Measurements from ENCODE around the gene MANBA.

The MANBA gene

GRCh38 chr4:102589743-102590142 is 171.0 kb downstream of the MANBA start:
- in situ Hi-C loops (cut with MboI; ENCODE audit: low sequenced_read_pairs, unreplicated experiment): no loop called here
- no peak for DNase-seq (ENCODE audit: low spot score)
- TF ChIP-seq, protein P1, sequence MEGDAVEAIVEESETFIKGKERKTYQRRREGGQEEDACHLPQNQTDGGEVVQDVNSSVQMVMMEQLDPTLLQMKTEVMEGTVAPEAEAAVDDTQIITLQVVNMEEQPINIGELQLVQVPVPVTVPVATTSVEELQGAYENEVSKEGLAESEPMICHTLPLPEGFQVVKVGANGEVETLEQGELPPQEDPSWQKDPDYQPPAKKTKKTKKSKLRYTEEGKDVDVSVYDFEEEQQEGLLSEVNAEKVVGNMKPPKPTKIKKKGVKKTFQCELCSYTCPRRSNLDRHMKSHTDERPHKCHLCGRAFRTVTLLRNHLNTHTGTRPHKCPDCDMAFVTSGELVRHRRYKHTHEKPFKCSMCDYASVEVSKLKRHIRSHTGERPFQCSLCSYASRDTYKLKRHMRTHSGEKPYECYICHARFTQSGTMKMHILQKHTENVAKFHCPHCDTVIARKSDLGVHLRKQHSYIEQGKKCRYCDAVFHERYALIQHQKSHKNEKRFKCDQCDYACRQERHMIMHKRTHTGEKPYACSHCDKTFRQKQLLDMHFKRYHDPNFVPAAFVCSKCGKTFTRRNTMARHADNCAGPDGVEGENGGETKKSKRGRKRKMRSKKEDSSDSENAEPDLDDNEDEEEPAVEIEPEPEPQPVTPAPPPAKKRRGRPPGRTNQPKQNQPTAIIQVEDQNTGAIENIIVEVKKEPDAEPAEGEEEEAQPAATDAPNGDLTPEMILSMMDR (IDR thresholded peaks at IDR 0.05; ENCODE audit: borderline replicate concordance, control extremely low read depth, extremely low read depth, insufficient read depth, missing control alignments): no peak

DNA sequence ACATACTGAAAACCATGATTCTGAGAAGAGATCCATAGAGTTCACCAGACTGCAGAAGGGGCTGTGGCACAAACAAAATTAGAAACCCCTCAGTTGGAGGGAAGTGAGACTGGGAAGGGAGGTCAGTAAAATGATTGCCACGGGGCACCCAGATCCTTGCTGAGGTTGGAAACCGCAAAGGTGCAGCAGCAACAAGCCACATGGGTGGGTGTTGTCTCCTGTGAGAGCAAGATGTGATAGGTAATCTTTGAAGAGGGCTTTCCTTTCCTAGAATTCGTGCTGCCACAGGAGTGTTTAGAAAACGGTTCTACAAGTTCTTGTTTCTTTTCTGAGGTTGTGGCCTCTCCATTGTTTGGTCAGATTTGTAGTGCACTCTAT is 174.1 kb downstream of the MANBA start:
- TF ChIP-seq, protein P1 (IDR thresholded peaks at IDR 0.05; ENCODE audit: borderline replicate concordance, control extremely low read depth, extremely low read depth, insufficient read depth, missing control alignments): no peak
- no peak for DNase-seq (ENCODE audit: low spot score)
- in situ Hi-C loops (cut with MboI; ENCODE audit: low sequenced_read_pairs, unreplicated experiment): no loop called here

DNA sequence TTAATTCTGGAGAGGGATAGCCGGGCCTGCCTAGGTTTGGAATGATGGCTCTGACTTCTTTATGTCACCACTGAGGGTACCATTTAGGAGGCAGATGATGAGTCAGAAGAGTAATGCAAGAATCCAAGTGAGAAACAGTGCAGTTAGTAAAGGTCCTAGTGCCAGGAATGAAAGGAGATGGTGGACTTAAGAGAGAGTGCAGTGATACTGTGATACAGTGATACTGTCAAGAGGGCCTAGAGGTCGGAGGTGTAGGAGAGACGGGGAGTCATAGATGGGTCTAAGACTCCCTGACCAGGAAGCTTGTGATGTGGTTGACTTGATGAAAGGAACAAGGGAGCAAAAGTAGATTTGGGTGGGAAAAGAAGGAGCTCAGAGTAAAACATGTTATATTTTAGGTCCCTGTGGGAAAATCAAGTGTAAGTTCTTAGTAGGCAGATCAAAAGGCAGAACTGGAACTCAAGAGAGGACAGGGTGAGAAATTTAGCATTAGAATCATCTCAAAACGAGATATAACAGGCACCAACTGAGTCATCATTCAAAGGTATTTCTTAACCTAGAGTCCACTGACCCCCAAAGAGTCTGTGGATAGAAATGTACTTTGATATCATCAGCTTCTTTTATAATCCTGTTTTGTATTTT is 174.6 kb downstream of the MANBA start:
- TF ChIP-seq, protein P1 (IDR thresholded peaks at IDR 0.05; ENCODE audit: borderline replicate concordance, control extremely low read depth, extremely low read depth, insufficient read depth, missing control alignments): no peak

DNA sequence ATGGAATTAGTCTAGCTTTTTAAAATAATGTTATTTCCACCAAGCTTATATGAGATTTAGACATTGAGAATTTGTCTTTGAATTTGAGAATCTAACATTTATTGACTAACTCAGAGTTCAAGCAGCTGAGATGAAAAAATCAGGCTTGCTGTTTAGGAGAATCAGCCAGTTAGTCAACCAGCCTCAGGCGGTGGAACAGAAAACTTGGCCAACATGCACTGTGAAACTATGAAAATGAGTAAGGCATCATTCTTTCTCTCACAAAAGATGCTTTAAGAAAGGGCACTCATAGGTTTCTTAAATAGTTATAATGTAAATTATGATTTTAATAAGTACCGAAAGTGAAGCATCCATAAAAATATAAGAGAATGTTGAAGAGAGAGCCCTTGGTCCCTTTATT is 175.4 kb downstream of the MANBA start:
- TF ChIP-seq, protein P1 (IDR thresholded peaks at IDR 0.05; ENCODE audit: borderline replicate concordance, control extremely low read depth, extremely low read depth, insufficient read depth, missing control alignments): no peak
- DNase-seq (ENCODE audit: low spot score): no peak
- in situ Hi-C loops (cut with MboI; ENCODE audit: low sequenced_read_pairs, unreplicated experiment): no loop called here

More for the DNA sequence above, 174.6 kb downstream of the MANBA start:
- in situ Hi-C loops (cut with MboI; ENCODE audit: low sequenced_read_pairs, unreplicated experiment): no loop called here
- DNase-seq (ENCODE audit: low spot score): peak; percentile 21

- in situ Hi-C loops (cut with MboI; ENCODE audit: low sequenced_read_pairs, unreplicated experiment): no loop called here
- TF ChIP-seq, protein P1 (IDR thresholded peaks at IDR 0.05; ENCODE audit: borderline replicate concordance, control extremely low read depth, extremely low read depth, insufficient read depth, missing control alignments): no peak
Observed at GRCh38 chr4:102584091-102584490, 176.7 kb downstream of the MANBA start.

More at GRCh38 chr4:102584091-102584490, 176.7 kb downstream of the MANBA start:
- DNase-seq (ENCODE audit: low spot score): no peak
